H54 (cell line): ENCODE data around the gene SDS.

Experiments
- DNase-seq: peaks from one replicate; pipeline ENCODE4 v3.0.0; 2011; ENCODE audit warnings: low spot score, mixed read lengths; ENCODE audit not compliant: insufficient read length
- FAIRE-seq: peaks from 3 replicates; lab custom pipeline; 2011; peaks lifted over from hg19 to GRCh38; lab: Jason Lieb, UNC
- POLR2A ChIP-seq: IDR thresholded peaks from 2 replicates; pipeline ENCODE4 v1.6.1; 2011; ENCODE audit warnings: low read depth, mild to moderate bottlenecking, low read length

The SDS gene

DNA sequence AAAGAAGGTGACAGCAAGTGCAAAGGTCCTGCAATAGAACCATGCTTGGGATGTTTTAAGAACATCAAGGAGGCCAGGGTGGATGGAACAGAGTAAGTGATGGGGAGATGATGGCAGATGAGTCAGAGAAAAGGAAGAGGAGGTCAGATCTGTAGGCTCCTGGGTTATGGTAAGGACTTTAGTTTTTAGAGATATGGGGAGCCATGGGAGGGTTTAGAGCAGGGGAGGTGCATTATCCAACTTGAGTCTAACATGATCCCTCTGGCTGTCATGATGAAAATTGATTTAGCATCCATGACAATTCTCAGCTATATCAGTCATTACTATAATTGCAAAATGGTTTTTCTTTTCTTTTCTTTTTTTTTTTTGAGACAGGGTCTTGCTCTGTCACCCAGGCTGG is 52.6 kb downstream of the SDS start:
- DNase-seq (no peak), FAIRE-seq (no peak)
- no peak for TF ChIP-seq POLR2A

DNA sequence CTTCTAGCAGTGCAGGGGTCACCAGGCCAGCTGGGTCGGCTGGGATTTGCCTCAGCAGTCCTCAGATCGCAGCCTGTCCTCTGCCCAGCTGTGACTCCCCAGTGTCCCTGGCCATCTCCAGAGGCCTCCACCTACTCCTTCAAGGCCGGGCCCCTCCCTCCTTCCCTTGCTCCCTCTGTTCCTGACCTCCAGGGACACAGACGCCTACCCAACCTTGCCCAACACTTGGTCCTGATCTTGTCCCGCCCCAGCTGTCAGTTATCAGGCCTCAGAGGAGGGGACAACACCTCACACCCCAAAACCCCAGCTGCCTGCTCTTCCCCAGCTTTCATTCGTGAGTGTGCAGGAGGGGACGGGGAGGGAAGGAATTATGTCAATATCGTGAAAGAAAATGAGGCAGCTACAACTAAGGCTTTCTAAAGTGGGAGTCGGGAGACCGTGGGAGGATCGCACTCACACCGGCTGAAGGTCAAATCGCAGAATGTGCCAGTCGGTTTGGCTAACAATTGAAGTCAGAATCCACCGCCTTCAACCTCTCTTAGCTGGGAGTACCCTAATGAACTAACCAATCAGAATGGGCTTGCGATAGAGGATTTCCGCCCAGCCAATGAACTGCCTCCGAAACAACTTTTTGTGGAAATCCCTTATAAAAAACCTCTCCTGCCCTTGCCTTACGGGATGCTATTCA is 54.7 kb downstream of the SDS start:
- no peak for TF ChIP-seq POLR2A

DNA sequence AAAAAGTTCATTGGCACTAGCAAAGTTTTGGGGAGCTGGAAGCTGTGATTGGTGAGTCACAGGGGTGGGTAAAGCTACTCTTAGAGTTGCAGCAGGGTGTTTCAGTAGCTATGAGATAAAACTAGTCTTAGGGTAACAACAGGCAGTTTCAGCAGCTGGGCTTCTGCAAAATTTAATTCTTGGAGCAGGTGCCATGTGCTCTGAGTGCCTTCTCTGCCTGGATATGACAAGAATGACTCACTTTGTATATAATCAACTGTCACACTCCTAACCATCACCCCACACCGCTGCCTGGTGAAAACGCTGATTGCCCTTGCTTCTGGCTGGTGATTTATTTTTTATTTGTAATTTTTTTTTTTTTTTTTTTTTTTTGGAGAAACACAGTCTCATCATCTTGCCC is 55.8 kb downstream of the SDS start:
- FAIRE-seq (no peak), DNase-seq (no peak)
- no peak for TF ChIP-seq POLR2A

More for the DNA sequence above, 54.7 kb downstream of the SDS start:
- no peak for DNase-seq
- FAIRE-seq: no peak

DNA sequence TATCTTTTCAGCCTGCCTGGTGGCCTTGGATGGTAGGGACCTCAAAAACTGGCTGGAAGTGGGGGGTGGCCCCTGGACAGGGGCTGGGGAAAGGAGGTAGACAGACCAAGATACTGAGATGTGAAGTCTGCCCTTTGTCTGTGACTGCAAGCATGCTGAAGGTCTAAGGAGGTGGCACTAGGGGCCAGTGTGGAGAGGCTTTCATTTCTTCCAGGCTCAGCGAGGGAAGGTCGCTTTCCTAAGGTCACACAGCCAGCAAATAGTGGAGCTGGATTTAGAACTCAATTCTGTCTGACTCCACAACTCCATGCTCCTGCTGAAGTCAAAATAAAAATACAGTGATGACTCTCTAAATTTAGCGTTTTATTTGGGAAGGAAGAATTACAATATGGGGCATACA is 56.6 kb downstream of the SDS start:
- DNase-seq (no peak), FAIRE-seq (no peak)
- TF ChIP-seq POLR2A: no peak

DNA sequence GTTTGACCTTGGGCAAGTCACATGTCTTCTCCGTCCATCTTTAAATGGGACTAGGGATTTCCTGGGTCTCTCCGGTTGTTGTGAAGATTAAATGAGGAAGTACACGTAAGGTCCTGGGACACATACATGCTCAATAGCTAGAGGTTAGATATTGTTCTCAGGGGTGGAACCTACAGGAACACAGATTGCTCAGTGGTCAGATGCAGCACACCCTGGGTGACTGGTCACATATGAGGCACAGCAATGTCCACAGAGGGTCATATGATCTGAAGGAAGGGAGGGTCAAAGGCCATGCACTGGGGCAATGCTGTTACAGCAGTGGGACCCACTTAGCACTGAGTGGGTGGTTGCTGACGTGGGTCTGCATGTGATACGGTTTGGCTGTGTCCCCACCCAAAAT is 57.3 kb downstream of the SDS start:
- TF ChIP-seq POLR2A: no peak
- DNase-seq (no peak), FAIRE-seq (no peak)

DNA sequence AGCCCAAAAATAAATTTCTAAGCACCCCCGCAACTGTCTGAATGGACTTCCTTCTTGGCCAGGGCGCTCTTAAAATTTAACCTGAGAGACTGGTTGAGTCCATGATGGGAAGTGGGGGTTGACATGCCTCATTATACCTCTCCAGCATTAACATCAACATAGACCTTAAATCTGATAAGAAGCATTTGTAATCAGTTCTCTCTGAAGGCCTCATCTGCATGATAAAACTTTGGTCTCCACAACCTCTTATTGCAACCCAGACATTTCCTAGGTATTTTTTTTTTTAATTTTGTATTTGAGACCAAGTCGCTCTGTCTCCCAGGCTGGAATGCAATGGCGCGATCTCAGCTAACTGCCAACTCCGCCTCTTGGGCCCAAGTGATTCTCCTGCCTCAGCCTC is 58.4 kb downstream of the SDS start:
- no peak for TF ChIP-seq POLR2A
- no peak for FAIRE-seq

More for the DNA sequence above, 58.4 kb downstream of the SDS start:
- DNase-seq: no peak
